DMS114 treated with DMSO at 0.1 percent for 48 hours (cell line): Measurements from ENCODE around the gene THADA.
A peak's percentile ranks its signal among the peaks of the same experiment; 100 is the strongest.

Experiments
- DNase-seq: peaks from one replicate; lab custom pipeline; 2025; ENCODE audit not compliant: unreplicated experiment; lab: John Stamatoyannopoulos, UW

THADA gene

GRCh38 chr2:43509886-43510285, 86.0 kb downstream of the THADA start:
- DNase-seq: no peak

GRCh38 chr2:43508209-43508608, 87.6 kb downstream of the THADA start:
- no peak for DNase-seq

GRCh38 chr2:43507137-43507536, 88.7 kb downstream of the THADA start:
- DNase-seq: no peak

- no peak for DNase-seq
Observed at GRCh38 chr2:43495727-43496126, 100.1 kb downstream of the THADA start.

GRCh38 chr2:43493954-43494353, 101.9 kb downstream of the THADA start:
- no peak for DNase-seq

- DNase-seq: no peak
Observed at GRCh38 chr2:43491065-43491639, 104.7 kb downstream of the THADA start.

- DNase-seq: no peak
Observed at GRCh38 chr2:43490252-43490786, 105.5 kb downstream of the THADA start.

- no peak for DNase-seq
Observed at GRCh38 chr2:43488737-43489136, 107.1 kb downstream of the THADA start.

- no peak for DNase-seq
Observed at GRCh38 chr2:43486603-43487002, 109.2 kb downstream of the THADA start.

GRCh38 chr2:43484323-43484930, 111.4 kb downstream of the THADA start:
- peak; percentile 58 for DNase-seq

- DNase-seq: no peak
Observed at GRCh38 chr2:43482961-43483360, 112.9 kb downstream of the THADA start.

- DNase-seq: no peak
Observed at GRCh38 chr2:43481927-43482542, 113.8 kb downstream of the THADA start.

- DNase-seq: no peak
Observed at GRCh38 chr2:43480874-43481273, 115.0 kb downstream of the THADA start.

GRCh38 chr2:43478412-43479086, 117.3 kb downstream of the THADA start:
- DNase-seq: no peak

GRCh38 chr2:43475922-43476321, 119.9 kb downstream of the THADA start:
- no peak for DNase-seq

- no peak for DNase-seq
Observed at GRCh38 chr2:43475137-43475846, 120.5 kb downstream of the THADA start.

- DNase-seq: no peak
Observed at GRCh38 chr2:43474273-43474672, 121.6 kb downstream of the THADA start.

GRCh38 chr2:43473767-43474166, 122.1 kb downstream of the THADA start:
- no peak for DNase-seq

- no peak for DNase-seq
Observed at GRCh38 chr2:43472527-43473194, 123.2 kb downstream of the THADA start.

GRCh38 chr2:43469713-43470112, 126.1 kb downstream of the THADA start:
- DNase-seq: no peak

- no peak for DNase-seq
Observed at GRCh38 chr2:43469094-43469493, 126.7 kb downstream of the THADA start.
